Activated CD4-positive, alpha-beta T cell treated with anti-CD3 and anti-CD28 coated beads, Interleukin-2, amount 10 ng/mL, durations not matched to agents 7 days and 5 days (primary cell): ENCODE data around the gene CIAO3. TPM values are rescaled to one million over a fixed set of nuclear protein-coding genes. Genes with fewer than 3 reads are reported as not detected.
"Not testable (repeated sequence)": the region's sequence is repeated elsewhere in the genome, so short reads cannot be mapped to it uniquely, and the experiment has no call there.

ENCODE experiments used
- CTCF ChIA-PET: fragments of 350-600 bp; sonication (Branson Sonifier 250); formaldehyde crosslinking; loops from one replicate; lab custom pipeline; 2021; ENCODE audit warnings: antibody characterized with exemption; lab: Charles Lee
- POLR2A ChIA-PET: fragments of 350-600 bp; sonication (Branson Sonifier 250); formaldehyde crosslinking; loops from one replicate; lab custom pipeline; 2021; ENCODE audit warnings: antibody characterized with exemption; lab: Charles Lee
- DNase-seq: peaks from one replicate; pipeline ENCODE4 v3.0.0-alpha.2; 2020
- H3K27ac Mint-ChIP-seq: one replicate; pipeline ENCODE4 v1.8.0; 2021; ENCODE audit warnings: mild to moderate bottlenecking, moderate library complexity, mixed read lengths
- H3K27me3 Mint-ChIP-seq: one replicate; pipeline ENCODE4 v1.8.0; 2021; ENCODE audit warnings: mixed read lengths
- H3K36me3 Mint-ChIP-seq: one replicate; pipeline ENCODE4 v1.8.0; 2021; ENCODE audit warnings: low read depth, mixed read lengths
- H3K4me1 Mint-ChIP-seq: one replicate; pipeline ENCODE4 v1.8.0; 2021; ENCODE audit warnings: mixed read lengths
- H3K4me3 Mint-ChIP-seq: one replicate; pipeline ENCODE4 v1.8.0; 2021; ENCODE audit warnings: mild to moderate bottlenecking, moderate library complexity, mixed read lengths
- H3K9me3 Mint-ChIP-seq: one replicate; pipeline ENCODE4 v1.8.0; 2021; ENCODE audit warnings: mixed read lengths
- total RNA-seq, 2 experiments: library from RNA; stranded (reverse); gene quantifications; one replicate each; pipeline ENCODE4 v1.2.3, GENCODE V29; 2021

Gene CIAO3
- total RNA-seq, 2 experiments from 2014 or later = 39.5 to 39.9 TPM

GRCh38 chr16:782766-783403, 42.1 kb upstream of the CIAO3 start:
- Mint-ChIP-seq H3K27ac (no peak overlapping the region), H3K27me3 (no peaks in the 10 kb centered on the region), H3K9me3 (no peaks in the 10 kb centered on the region), H3K4me1 (peaks cover 11% of the 10 kb centered on the region), H3K36me3 (peaks cover 4% of the 10 kb centered on the region), H3K4me3 (no peak overlapping the region)
- DNase-seq = no peak
- CTCF ChIA-PET = interaction anchor here (1.4 kb wide), 1 partner anchor 68 kb away, joined by 3 read pairs; the partner anchor contains the start of gene METRN
- POLR2A ChIA-PET = no interaction called here

- ChIA-PET POLR2A (no interaction called here), CTCF (no interaction called here)
- Mint-ChIP-seq H3K27me3 (peaks cover 4% of the 10 kb centered on the region), H3K36me3 (peaks cover 2% of the 10 kb centered on the region), H3K27ac (no peak overlapping the region), H3K9me3 (no peaks in the 10 kb centered on the region), H3K4me1 (peaks cover 9% of the 10 kb centered on the region), H3K4me3 (no peak overlapping the region)
- DNase-seq = no peak
Observed at GRCh38 chr16:782258-782657, 41.5 kb upstream of the CIAO3 start.

DNA sequence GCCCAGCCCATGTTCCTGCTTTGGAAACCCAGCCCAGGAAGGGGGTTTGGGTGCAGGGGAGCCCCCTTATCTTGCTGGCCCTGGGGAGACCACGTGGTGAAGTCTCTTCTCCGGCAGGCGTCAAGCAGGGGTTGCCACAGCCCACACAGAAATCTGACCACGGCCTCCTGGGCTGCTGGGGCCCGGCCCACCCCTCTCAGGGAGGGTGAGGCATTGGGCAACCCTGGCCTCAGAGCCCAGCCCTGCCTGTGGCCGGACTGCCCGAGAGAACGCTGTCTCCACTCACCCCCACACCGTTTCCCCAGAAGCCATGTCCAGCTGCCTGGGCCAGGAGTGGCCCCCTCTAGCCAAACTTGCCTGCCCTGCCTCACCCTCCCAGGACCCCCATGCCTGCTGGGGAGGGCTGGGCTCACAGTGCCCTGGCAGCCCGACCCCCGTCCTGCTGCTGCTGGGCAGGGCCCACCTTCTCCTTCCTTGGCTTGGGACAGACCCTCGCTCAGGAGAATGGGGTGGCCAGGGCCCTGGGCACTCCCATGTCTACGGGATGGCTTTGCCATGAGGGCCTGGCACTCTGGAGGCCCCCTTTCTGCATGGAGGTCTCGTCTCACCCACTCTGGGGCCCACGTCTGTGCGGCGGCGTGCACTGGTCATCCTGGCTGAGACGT, 40.7 kb upstream of the CIAO3 start:
- peaks cover 2% of the 10 kb centered on the region for H3K36me3 Mint-ChIP-seq
- no peak overlapping the region for H3K27ac Mint-ChIP-seq
- no peak overlapping the region for H3K4me3 Mint-ChIP-seq
- CTCF ChIA-PET = interaction anchor here (0.8 kb wide), 1 partner anchor 67 kb away, joined by 3 read pairs; the partner anchor contains the start of gene METRN
- DNase-seq = no peak
- H3K27me3 Mint-ChIP-seq = peaks cover 4% of the 10 kb centered on the region
- H3K9me3 Mint-ChIP-seq = no peaks in the 10 kb centered on the region
- H3K4me1 Mint-ChIP-seq = peaks cover 5% of the 10 kb centered on the region
- POLR2A ChIA-PET = no interaction called here

DNA sequence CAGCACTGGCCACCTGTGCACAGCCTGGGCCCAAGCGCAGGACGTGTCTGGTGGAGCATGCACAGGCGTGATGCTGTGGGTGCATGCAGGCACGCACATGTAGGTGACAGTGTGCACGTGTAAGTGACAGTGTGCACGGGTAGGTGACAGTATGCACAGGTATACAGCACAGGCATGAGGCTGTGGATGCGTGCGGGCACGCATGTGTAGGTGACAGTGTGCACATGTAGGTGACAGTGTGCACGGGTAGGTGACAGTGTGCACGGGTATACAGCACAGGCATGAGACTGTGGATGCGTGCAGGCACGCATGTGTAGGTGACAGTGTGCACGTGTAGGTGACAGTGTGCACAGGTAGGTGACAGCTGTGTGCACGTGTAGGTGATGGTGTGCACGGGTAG, 39.5 kb upstream of the CIAO3 start:
- ChIA-PET POLR2A (no interaction called here), CTCF (interaction anchor here (0.8 kb wide), 1 partner anchor 65 kb away, joined by 3 read pairs; the partner anchor contains the start of gene METRN)
- H3K27me3 Mint-ChIP-seq = peaks cover 4% of the 10 kb centered on the region
- H3K9me3 Mint-ChIP-seq = no peaks in the 10 kb centered on the region
- H3K4me3 Mint-ChIP-seq = no peak overlapping the region
- no peak overlapping the region for H3K27ac Mint-ChIP-seq
- DNase-seq = no peak
- peaks cover 3% of the 10 kb centered on the region for H3K4me1 Mint-ChIP-seq
- peaks cover 2% of the 10 kb centered on the region for H3K36me3 Mint-ChIP-seq

DNA sequence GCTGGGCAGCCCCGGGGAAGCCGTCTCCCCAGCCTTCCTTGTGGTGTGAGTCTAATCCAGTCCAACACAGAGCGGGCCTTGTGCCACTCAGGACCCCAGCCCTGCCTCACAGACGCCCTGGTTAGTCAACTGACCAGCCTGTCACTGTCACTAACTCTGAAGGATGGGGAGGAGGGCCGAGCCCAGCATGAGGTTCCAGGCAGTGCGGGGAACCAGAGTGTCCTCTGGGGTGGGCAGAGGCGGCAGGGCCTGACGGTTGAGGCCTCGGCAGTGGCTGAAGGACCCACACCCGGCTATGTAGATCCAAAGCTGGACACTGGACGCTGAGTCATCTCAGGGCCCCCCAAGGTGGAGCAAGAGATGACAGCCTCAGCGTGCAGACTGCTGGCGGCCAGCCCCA, 38.8 kb upstream of the CIAO3 start:
- POLR2A ChIA-PET = no interaction called here
- peaks cover 4% of the 10 kb centered on the region for H3K27me3 Mint-ChIP-seq
- CTCF ChIA-PET = no interaction called here
- DNase-seq = no peak
- H3K27ac Mint-ChIP-seq = no peak overlapping the region
- H3K36me3 Mint-ChIP-seq = no peaks in the 10 kb centered on the region
- H3K9me3 Mint-ChIP-seq = no peaks in the 10 kb centered on the region
- H3K4me1 Mint-ChIP-seq = no peaks in the 10 kb centered on the region
- no peak overlapping the region for H3K4me3 Mint-ChIP-seq

DNA sequence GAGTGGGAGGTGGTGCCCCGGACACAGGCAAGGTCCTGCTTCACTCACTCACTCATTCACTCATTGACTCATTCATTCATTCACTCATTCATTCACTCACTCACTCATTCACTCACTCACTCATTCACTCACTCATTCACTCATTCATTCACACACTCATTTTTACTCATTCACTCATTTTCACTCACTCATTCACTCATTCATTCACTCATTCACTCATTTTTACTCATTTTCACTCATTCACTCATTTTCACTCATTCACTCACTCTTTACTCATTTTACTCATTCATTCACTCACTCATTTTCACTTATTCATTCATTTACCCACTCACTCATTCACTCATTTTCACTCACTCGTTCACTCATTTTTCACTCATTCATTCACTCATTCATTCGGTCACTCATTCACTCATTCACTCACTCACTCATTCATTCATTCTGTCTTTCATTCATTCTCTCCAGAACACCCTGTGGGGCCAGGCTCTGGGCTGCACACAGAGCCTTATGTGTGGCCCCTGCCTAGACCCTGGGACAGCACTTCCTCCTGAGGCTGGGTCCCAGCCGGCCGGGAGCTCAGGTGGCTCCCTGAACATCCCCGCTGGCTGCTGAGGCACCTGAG, 38.2 kb upstream of the CIAO3 start:
- Mint-ChIP-seq H3K9me3 (no peaks in the 10 kb centered on the region), H3K4me3 (no peak overlapping the region), H3K36me3 (no peaks in the 10 kb centered on the region), H3K4me1 (no peaks in the 10 kb centered on the region), H3K27me3 (peaks cover 4% of the 10 kb centered on the region), H3K27ac (no peak overlapping the region)
- ChIA-PET CTCF (interaction anchor here (1.5 kb wide), 1 partner anchor 76 kb away, joined by 3 read pairs; no protein-coding TSS in a partner anchor), POLR2A (no interaction called here)
- no peak for DNase-seq

DNA sequence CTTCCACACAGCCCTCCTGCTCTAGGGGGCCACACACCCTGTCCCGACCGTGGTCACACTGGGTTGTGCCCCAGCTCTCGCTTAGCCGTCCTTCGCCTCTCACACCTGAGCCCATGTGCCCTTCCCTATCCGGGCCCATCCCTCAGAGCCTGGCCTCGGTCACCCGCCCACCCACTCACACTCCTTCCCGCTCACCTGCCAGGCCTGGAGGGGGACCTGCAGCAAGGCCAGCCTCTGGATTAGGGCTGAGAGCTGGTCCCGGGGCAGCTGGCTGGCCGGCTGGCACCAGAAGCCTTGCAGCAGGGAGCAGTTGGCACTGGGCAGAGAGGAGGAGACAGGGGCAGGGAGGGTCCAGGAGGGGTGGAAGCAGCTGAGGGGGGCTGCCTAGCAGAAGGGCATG, 37.6 kb upstream of the CIAO3 start:
- ChIA-PET CTCF (interaction anchor here (1.5 kb wide), 1 partner anchor 76 kb away, joined by 3 read pairs; no protein-coding TSS in a partner anchor), POLR2A (no interaction called here)
- H3K27me3 Mint-ChIP-seq = peaks cover 4% of the 10 kb centered on the region
- no peaks in the 10 kb centered on the region for H3K36me3 Mint-ChIP-seq
- DNase-seq = no peak
- no peak overlapping the region for H3K4me3 Mint-ChIP-seq
- no peaks in the 10 kb centered on the region for H3K9me3 Mint-ChIP-seq
- no peaks in the 10 kb centered on the region for H3K4me1 Mint-ChIP-seq
- no peak overlapping the region for H3K27ac Mint-ChIP-seq

- DNase-seq = no peak
- H3K4me1 Mint-ChIP-seq = no peaks in the 10 kb centered on the region
- ChIA-PET CTCF (interaction anchor here (1.5 to 1.8 kb wide), 2 partner anchors 7 to 75 kb away, joined by 3 to 4 read pairs; no protein-coding TSS in a partner anchor), POLR2A (no interaction called here)
- H3K27me3 Mint-ChIP-seq = peaks cover 4% of the 10 kb centered on the region
- H3K27ac Mint-ChIP-seq = no peak overlapping the region
- no peaks in the 10 kb centered on the region for H3K9me3 Mint-ChIP-seq
- no peaks in the 10 kb centered on the region for H3K36me3 Mint-ChIP-seq
- H3K4me3 Mint-ChIP-seq = no peak overlapping the region
Observed at GRCh38 chr16:777826-778225, 37.0 kb upstream of the CIAO3 start.

- CTCF ChIA-PET = interaction anchor here (1.1 to 1.8 kb wide), 2 partner anchors 8 to 10 kb away, joined by 3 to 4 read pairs; no protein-coding TSS in a partner anchor
- no peaks in the 10 kb centered on the region for H3K36me3 Mint-ChIP-seq
- no peak overlapping the region for H3K27ac Mint-ChIP-seq
- POLR2A ChIA-PET = no interaction called here
- no peaks in the 10 kb centered on the region for H3K9me3 Mint-ChIP-seq
- no peak overlapping the region for H3K4me3 Mint-ChIP-seq
- H3K4me1 Mint-ChIP-seq = no peaks in the 10 kb centered on the region
- no peak for DNase-seq
- peaks cover 4% of the 10 kb centered on the region for H3K27me3 Mint-ChIP-seq
Observed at GRCh38 chr16:776824-777223, 36.0 kb upstream of the CIAO3 start.

- H3K9me3 Mint-ChIP-seq, H3K4me3 Mint-ChIP-seq, POLR2A ChIA-PET, H3K4me1 Mint-ChIP-seq, H3K36me3 Mint-ChIP-seq, H3K27ac Mint-ChIP-seq, H3K27me3 Mint-ChIP-seq, DNase-seq: not testable (repeated sequence)
- CTCF ChIA-PET = interaction anchor here (1.1 to 1.8 kb wide), 2 partner anchors 9 to 10 kb away, joined by 3 to 4 read pairs; no protein-coding TSS in a partner anchor
Observed at GRCh38 chr16:776298-776697, 35.5 kb upstream of the CIAO3 start.

DNA sequence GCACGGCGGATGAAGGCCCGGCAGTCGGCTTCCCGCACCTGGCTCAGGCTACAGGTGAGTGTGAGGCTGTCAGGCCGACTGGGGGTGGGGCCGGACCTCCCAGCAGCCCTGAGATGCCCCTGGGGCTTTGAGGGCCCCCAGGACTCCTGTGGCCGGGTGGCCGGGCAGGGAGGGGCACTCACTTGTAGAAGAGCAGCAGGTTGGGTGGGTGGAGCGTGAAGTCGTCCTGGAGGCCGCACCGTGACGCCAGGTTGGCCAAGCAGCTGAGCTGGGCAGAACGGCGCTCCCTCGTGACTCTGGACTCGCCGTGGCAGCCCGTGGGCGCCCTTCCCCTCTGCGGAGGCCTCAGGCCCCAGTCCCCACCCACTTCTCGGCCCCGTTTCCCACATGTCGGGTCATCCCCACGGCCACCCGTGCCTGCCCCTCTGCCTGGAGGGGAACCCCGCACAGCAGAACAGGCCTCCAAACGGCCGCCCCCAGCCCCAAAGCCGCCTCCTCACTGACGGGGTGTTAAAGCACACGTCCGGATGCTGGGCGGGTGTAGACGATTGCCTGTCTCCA, 34.5 kb upstream of the CIAO3 start:
- Mint-ChIP-seq H3K9me3 (no peaks in the 10 kb centered on the region), H3K4me3 (no peak overlapping the region), H3K27ac (no peak overlapping the region), H3K4me1 (no peaks in the 10 kb centered on the region), H3K36me3 (no peaks in the 10 kb centered on the region), H3K27me3 (peaks cover 4% of the 10 kb centered on the region)
- POLR2A ChIA-PET = no interaction called here
- CTCF ChIA-PET = no interaction called here
- DNase-seq = no peak

GRCh38 chr16:774086-775001, 33.5 kb upstream of the CIAO3 start:
- no peak overlapping the region for H3K27ac Mint-ChIP-seq
- POLR2A ChIA-PET = no interaction called here
- peaks cover 4% of the 10 kb centered on the region for H3K27me3 Mint-ChIP-seq
- DNase-seq = no peak
- CTCF ChIA-PET = no interaction called here
- no peaks in the 10 kb centered on the region for H3K9me3 Mint-ChIP-seq
- no peaks in the 10 kb centered on the region for H3K4me1 Mint-ChIP-seq
- H3K36me3 Mint-ChIP-seq = no peaks in the 10 kb centered on the region
- H3K4me3 Mint-ChIP-seq = no peak overlapping the region
